GM19468 (cell line): ENCODE measurements around the gene GEMIN5.
"Not testable (repeated sequence)": the region's sequence is repeated elsewhere in the genome, so short reads cannot be mapped to it uniquely, and the experiment has no call there.

Source experiments
- ATAC-seq: cut with Tn5 transposase; IDR thresholded peaks from one replicate; pipeline ENCODE4 v1.9.1; 2021; ENCODE audit warnings: mild to moderate bottlenecking, moderate library complexity, moderate number of reproducible peaks; ENCODE audit not compliant: unreplicated experiment; ENCODE audit errors: extremely low read depth

Gene GEMIN5

GRCh38 chr5:154943527-154943926 is 5.5 kb upstream of the GEMIN5 start:
- ATAC-seq, result no peak

- no peak for ATAC-seq
Observed at GRCh38 chr5:154940772-154941620, 3.0 kb upstream of the GEMIN5 start, which contains the start of gene MRPL22. Gene MRPL22, plus strand, starts transcription at chr5:154941073. Its CDS starts 38 bp downstream, at chr5:154941111.

GRCh38 chr5:154940375-154940771 is 2.4 kb upstream of the GEMIN5 start:
- ATAC-seq, result no peak

GRCh38 chr5:154939387-154939786 is 1.4 kb upstream of the GEMIN5 start:
- not testable (repeated sequence) for ATAC-seq

- no peak for ATAC-seq
Observed at GRCh38 chr5:154937186-154937717, 759 bp downstream of the GEMIN5 start.

- no peak for ATAC-seq
Observed at GRCh38 chr5:154934881-154935280, 3.1 kb downstream of the GEMIN5 start.

- ATAC-seq, result no peak
Observed at GRCh38 chr5:154933537-154933936, 4.5 kb downstream of the GEMIN5 start.

- ATAC-seq, result no peak
Observed at GRCh38 chr5:154923441-154924430, 14.3 kb downstream of the GEMIN5 start.

- no peak for ATAC-seq
Observed at GRCh38 chr5:154917757-154918156, 20.3 kb downstream of the GEMIN5 start.

GRCh38 chr5:154916874-154917273 is 21.1 kb downstream of the GEMIN5 start:
- no peak for ATAC-seq

GRCh38 chr5:154905601-154906000 is 32.4 kb downstream of the GEMIN5 start:
- not testable (repeated sequence) for ATAC-seq

- ATAC-seq, result no peak
Observed at GRCh38 chr5:154901913-154902312, 36.1 kb downstream of the GEMIN5 start.

GRCh38 chr5:154901276-154901675 is 36.7 kb downstream of the GEMIN5 start:
- ATAC-seq, result no peak

GRCh38 chr5:154900066-154900465 is 37.9 kb downstream of the GEMIN5 start:
- no peak for ATAC-seq

- no peak for ATAC-seq
Observed at GRCh38 chr5:154899151-154899816, 38.7 kb downstream of the GEMIN5 start.

GRCh38 chr5:154898210-154898609 is 39.8 kb downstream of the GEMIN5 start:
- ATAC-seq, result no peak

GRCh38 chr5:154896562-154897165 is 41.3 kb downstream of the GEMIN5 start:
- ATAC-seq, result no peak

- ATAC-seq, result no peak
Observed at GRCh38 chr5:154895606-154896561, 42.1 kb downstream of the GEMIN5 start.
